ENCODE measurements around the gene CDKN2B. TPM values are rescaled to one million over a fixed set of nuclear protein-coding genes. Genes with fewer than 3 reads are reported as not detected.

CDKN2B gene
- total and polyA plus RNA-seq, 2 experiments from 2014 or later = 0.29 to 0.83 TPM

DNA sequence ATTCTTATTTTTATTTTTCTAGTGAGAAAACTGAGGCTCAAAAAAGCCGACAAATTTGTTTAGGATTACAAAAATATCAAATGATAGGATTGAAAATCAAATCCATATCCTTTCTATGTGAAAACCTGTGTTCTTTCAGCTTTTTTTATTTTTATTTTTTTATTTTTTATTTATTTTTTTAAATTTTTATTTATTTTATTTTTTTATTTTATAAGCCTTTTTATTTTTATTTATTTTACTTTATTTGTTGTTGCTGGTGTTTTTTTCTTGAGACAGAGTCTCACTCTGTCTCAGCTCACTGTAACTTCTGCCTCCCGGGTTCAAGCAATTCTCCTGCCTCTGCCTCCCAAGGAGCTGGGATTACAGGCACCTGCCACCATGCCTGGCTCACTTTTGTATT lies 45.4 kb upstream of the CDKN2B start:
- Histone ChIP-seq H3K36me3 (ENCODE audit: insufficient read depth) (no peaks in the 10 kb centered on the region), H3K4me3 (no peak overlapping the region)
- H3K27me3 Mint-ChIP-seq (ENCODE audit: insufficient read depth, low read depth, poor library complexity) = no peaks in the 10 kb centered on the region

More for the DNA sequence above, 45.4 kb upstream of the CDKN2B start:
- H3K27ac ChIP-seq (ENCODE audit: low read depth) = no peak overlapping the region
- no peaks in the 10 kb centered on the region for H3K79me2 ChIP-seq (replicated peaks; ENCODE audit: insufficient read depth)
- no peaks in the 10 kb centered on the region for H3K4me1 ChIP-seq (ENCODE audit: insufficient read depth)
- Mint-ChIP-seq H3K9me3 (peaks cover 7% of the 10 kb centered on the region; the same call in 1 of the 3 replicates), H3K36me3 (ENCODE audit: low read depth) (no peaks in the 10 kb centered on the region), H3K4me3 (no peak overlapping the region), H3K4me1 (no peaks in the 10 kb centered on the region), H3K27ac (no peak overlapping the region)
- H3F3A ChIP-seq (replicated peaks; ENCODE audit: low read depth) = no peaks in the 10 kb centered on the region
- TF ChIP-seq POLR2AphosphoS5 (IDR thresholded peaks at IDR 0.05; ENCODE audit: low read depth) (no peak), JUNB (IDR thresholded peaks at IDR 0.05; ENCODE audit: unreplicated experiment) (no peak), NANOG (IDR thresholded peaks at IDR 0.05; ENCODE audit: borderline replicate concordance) (no peak), EZH2phosphoT487 (IDR thresholded peaks at IDR 0.05; ENCODE audit: unreplicated experiment) (no peak), CREB1 (CRISPR knock-in tag; IDR thresholded peaks at IDR 0.05; ENCODE audit: low read depth) (no peak), ZNF331 (CRISPR knock-in tag; IDR thresholded peaks at IDR 0.05; ENCODE audit: low read depth) (no peak), ZNF114 (CRISPR knock-in tag; IDR thresholded peaks at IDR 0.05) (no peak), STAT1 (IDR thresholded peaks at IDR 0.05; ENCODE audit: unreplicated experiment) (no peak), EZH2 (IDR thresholded peaks at IDR 0.05; ENCODE audit: low read depth, unreplicated experiment) (no peak)
- TF ChIP-seq, protein P1, sequence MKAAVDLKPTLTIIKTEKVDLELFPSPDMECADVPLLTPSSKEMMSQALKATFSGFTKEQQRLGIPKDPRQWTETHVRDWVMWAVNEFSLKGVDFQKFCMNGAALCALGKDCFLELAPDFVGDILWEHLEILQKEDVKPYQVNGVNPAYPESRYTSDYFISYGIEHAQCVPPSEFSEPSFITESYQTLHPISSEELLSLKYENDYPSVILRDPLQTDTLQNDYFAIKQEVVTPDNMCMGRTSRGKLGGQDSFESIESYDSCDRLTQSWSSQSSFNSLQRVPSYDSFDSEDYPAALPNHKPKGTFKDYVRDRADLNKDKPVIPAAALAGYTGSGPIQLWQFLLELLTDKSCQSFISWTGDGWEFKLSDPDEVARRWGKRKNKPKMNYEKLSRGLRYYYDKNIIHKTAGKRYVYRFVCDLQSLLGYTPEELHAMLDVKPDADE (IDR thresholded peaks at IDR 0.05) = no peak
- TF ChIP-seq, protein P2, sequence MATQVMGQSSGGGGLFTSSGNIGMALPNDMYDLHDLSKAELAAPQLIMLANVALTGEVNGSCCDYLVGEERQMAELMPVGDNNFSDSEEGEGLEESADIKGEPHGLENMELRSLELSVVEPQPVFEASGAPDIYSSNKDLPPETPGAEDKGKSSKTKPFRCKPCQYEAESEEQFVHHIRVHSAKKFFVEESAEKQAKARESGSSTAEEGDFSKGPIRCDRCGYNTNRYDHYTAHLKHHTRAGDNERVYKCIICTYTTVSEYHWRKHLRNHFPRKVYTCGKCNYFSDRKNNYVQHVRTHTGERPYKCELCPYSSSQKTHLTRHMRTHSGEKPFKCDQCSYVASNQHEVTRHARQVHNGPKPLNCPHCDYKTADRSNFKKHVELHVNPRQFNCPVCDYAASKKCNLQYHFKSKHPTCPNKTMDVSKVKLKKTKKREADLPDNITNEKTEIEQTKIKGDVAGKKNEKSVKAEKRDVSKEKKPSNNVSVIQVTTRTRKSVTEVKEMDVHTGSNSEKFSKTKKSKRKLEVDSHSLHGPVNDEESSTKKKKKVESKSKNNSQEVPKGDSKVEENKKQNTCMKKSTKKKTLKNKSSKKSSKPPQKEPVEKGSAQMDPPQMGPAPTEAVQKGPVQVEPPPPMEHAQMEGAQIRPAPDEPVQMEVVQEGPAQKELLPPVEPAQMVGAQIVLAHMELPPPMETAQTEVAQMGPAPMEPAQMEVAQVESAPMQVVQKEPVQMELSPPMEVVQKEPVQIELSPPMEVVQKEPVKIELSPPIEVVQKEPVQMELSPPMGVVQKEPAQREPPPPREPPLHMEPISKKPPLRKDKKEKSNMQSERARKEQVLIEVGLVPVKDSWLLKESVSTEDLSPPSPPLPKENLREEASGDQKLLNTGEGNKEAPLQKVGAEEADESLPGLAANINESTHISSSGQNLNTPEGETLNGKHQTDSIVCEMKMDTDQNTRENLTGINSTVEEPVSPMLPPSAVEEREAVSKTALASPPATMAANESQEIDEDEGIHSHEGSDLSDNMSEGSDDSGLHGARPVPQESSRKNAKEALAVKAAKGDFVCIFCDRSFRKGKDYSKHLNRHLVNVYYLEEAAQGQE (IDR thresholded peaks at IDR 0.05; ENCODE audit: unreplicated experiment) = no peak
- TF ChIP-seq, protein P3, sequence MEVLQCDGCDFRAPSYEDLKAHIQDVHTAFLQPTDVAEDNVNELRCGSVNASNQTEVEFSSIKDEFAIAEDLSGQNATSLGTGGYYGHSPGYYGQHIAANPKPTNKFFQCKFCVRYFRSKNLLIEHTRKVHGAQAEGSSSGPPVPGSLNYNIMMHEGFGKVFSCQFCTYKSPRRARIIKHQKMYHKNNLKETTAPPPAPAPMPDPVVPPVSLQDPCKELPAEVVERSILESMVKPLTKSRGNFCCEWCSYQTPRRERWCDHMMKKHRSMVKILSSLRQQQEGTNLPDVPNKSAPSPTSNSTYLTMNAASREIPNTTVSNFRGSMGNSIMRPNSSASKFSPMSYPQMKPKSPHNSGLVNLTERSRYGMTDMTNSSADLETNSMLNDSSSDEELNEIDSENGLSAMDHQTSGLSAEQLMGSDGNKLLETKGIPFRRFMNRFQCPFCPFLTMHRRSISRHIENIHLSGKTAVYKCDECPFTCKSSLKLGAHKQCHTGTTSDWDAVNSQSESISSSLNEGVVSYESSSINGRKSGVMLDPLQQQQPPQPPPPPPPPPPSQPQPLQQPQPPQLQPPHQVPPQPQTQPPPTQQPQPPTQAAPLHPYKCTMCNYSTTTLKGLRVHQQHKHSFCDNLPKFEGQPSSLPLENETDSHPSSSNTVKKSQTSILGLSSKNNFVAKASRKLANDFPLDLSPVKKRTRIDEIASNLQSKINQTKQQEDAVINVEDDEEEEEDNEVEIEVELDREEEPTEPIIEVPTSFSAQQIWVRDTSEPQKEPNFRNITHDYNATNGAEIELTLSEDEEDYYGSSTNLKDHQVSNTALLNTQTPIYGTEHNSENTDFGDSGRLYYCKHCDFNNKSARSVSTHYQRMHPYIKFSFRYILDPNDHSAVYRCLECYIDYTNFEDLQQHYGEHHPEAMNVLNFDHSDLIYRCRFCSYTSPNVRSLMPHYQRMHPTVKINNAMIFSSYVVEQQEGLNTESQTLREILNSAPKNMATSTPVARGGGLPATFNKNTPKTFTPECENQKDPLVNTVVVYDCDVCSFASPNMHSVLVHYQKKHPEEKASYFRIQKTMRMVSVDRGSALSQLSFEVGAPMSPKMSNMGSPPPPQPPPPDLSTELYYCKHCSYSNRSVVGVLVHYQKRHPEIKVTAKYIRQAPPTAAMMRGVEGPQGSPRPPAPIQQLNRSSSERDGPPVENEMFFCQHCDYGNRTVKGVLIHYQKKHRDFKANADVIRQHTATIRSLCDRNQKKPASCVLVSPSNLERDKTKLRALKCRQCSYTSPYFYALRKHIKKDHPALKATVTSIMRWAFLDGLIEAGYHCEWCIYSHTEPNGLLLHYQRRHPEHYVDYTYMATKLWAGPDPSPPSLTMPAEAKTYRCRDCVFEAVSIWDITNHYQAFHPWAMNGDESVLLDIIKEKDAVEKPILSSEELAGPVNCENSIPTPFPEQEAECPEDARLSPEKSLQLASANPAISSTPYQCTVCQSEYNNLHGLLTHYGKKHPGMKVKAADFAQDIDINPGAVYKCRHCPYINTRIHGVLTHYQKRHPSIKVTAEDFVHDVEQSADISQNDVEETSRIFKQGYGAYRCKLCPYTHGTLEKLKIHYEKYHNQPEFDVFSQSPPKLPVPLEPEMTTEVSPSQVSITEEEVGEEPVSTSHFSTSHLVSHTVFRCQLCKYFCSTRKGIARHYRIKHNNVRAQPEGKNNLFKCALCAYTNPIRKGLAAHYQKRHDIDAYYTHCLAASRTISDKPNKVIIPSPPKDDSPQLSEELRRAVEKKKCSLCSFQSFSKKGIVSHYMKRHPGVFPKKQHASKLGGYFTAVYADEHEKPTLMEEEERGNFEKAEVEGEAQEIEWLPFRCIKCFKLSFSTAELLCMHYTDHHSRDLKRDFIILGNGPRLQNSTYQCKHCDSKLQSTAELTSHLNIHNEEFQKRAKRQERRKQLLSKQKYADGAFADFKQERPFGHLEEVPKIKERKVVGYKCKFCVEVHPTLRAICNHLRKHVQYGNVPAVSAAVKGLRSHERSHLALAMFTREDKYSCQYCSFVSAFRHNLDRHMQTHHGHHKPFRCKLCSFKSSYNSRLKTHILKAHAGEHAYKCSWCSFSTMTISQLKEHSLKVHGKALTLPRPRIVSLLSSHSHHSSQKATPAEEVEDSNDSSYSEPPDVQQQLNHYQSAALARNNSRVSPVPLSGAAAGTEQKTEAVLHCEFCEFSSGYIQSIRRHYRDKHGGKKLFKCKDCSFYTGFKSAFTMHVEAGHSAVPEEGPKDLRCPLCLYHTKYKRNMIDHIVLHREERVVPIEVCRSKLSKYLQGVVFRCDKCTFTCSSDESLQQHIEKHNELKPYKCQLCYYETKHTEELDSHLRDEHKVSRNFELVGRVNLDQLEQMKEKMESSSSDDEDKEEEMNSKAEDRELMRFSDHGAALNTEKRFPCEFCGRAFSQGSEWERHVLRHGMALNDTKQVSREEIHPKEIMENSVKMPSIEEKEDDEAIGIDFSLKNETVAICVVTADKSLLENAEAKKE (CRISPR knock-in tag; IDR thresholded peaks at IDR 0.05) = no peak
- TF ChIP-seq, protein P4, sequence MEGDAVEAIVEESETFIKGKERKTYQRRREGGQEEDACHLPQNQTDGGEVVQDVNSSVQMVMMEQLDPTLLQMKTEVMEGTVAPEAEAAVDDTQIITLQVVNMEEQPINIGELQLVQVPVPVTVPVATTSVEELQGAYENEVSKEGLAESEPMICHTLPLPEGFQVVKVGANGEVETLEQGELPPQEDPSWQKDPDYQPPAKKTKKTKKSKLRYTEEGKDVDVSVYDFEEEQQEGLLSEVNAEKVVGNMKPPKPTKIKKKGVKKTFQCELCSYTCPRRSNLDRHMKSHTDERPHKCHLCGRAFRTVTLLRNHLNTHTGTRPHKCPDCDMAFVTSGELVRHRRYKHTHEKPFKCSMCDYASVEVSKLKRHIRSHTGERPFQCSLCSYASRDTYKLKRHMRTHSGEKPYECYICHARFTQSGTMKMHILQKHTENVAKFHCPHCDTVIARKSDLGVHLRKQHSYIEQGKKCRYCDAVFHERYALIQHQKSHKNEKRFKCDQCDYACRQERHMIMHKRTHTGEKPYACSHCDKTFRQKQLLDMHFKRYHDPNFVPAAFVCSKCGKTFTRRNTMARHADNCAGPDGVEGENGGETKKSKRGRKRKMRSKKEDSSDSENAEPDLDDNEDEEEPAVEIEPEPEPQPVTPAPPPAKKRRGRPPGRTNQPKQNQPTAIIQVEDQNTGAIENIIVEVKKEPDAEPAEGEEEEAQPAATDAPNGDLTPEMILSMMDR (conservative IDR thresholded peaks at IDR 0.05; ENCODE audit: low read depth in 2 of 2) = no peak
- H4K20me1 ChIP-seq (replicated peaks; ENCODE audit: insufficient read depth) = no peaks in the 10 kb centered on the region
- H3K4me2 ChIP-seq = no peak overlapping the region
- H3K27me3 ChIP-seq (ENCODE audit: insufficient read depth) = no peaks in the 10 kb centered on the region
- no peaks in the 10 kb centered on the region for H3K9me2 ChIP-seq (ENCODE audit: insufficient read depth)
- DNase-seq (ENCODE audit: low spot score) = no peak
- no peak overlapping the region for H2AFZ ChIP-seq
- no peak for ATAC-seq
